DMS79 treated with DMSO at 0.1 percent for 48 hours (cell line): ENCODE results near the gene C19orf73.
A peak's percentile ranks its signal among the peaks of the same experiment; 100 is the strongest.

Source experiments
- DNase-seq: peaks from one replicate; lab custom pipeline; 2025; lab: John Stamatoyannopoulos, UW

Gene C19orf73, protein sequence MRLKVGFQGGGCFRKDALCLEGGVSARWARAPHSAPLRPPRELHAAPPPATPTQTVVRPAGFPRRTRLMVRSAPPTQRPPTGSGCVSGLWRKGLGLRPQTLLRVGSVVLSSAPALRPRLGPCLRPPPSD

DNA sequence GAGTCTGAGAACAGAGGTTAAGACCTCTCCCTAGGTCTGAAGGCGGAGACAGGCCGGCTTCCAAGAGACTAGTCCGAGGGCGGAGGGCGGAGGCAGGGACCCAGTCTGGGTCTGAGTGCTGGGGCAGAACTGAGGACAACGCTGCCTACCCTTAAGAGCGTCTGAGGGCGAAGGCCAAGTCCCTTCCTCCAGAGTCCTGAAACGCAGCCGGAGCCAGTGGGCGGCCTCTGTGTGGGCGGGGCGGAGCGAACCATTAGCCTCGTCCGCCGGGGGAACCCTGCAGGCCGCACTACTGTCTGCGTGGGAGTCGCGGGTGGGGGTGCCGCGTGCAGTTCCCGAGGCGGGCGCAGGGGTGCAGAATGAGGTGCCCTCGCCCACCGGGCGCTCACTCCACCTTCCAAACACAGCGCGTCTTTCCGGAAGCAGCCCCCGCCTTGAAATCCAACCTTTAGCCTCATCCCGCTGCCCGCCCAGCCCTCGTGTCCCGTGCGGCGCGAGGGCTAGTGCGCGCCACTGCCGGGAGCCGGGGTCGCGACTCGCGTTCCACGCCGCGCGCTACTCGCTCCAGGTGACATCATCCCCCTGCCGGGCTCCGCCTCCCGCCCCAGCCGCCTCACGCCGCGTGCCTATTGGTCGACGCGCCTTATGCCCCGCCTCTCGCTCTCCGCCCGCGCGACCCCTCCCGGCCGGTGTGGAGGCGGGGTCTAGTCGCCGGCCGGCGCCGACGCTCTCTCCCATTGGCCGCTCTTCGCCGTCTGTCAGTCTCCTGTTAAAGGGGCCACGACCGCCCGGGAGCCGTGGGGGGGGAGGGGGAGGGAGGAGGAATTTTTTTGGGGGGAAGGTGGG, at the start of gene C19orf73:
Gene C19orf73 (minus strand): TSS at position 579 of the 846 bp plus-strand sequence. CDS start 121 bp downstream, at position 458.
- DNase-seq: peak; percentile 94

DNA sequence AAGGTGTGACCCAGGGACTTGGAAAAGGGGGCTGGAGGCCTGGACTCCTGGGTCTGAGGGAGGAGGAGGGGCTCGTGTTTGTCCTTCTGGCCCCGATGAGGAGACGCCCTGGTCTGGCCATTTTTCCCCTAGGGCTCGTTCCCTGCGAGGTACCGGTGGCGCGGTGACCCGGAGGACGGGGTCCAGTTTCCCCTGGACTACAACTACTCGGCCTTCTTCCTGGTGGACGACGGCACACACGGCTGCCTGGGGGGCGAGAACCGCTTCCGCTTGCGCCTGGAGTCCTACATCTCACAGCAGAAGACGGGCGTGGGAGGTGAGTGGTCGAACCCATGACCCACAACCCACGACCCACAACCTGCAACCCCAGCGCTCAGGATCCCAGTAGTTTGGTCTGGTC, 49.5 kb upstream of the C19orf73 start:
- DNase-seq: no peak

DNA sequence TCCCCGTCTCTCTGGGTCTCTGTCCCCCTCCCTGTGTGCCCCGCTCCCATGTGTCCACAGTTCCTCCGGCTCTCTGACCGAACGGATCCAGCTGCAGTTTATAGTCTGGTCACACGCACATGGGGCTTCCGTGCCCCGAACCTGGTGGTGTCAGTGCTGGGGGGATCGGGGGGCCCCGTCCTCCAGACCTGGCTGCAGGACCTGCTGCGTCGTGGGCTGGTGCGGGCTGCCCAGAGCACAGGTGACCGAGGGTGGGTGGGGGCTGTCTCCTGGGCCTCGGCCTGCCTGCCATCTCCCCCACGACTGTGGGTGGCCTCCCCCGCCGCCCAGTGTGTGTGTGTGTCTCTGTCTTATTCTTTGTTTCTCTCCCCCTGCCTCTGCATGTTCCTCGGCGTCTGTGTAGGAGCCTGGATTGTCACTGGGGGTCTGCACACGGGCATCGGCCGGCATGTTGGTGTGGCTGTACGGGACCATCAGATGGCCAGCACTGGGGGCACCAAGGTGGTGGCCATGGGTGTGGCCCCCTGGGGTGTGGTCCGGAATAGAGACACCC, 49.0 kb upstream of the C19orf73 start:
- DNase-seq: no peak

DNA sequence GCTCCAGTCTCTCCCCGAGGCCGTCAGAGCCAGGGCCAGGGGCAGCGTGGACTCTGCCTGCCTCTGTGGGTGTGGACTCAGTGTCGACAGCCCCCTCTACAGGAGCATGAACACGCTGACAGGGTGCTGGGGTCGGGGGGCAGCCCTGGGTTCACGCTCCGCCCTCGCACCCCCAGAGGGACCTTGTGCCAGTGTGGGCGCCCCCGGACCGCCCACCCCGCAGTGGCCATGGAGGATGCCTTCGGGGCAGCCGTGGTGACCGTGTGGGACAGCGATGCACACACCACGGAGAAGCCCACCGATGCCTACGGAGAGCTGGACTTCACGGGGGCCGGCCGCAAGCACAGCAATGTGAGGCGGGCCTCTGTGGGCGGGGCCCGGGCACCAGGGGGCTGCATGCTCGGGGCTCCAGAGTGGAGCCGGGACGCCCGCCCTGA, 46.9 kb upstream of the C19orf73 start:
- no peak for DNase-seq

DNA sequence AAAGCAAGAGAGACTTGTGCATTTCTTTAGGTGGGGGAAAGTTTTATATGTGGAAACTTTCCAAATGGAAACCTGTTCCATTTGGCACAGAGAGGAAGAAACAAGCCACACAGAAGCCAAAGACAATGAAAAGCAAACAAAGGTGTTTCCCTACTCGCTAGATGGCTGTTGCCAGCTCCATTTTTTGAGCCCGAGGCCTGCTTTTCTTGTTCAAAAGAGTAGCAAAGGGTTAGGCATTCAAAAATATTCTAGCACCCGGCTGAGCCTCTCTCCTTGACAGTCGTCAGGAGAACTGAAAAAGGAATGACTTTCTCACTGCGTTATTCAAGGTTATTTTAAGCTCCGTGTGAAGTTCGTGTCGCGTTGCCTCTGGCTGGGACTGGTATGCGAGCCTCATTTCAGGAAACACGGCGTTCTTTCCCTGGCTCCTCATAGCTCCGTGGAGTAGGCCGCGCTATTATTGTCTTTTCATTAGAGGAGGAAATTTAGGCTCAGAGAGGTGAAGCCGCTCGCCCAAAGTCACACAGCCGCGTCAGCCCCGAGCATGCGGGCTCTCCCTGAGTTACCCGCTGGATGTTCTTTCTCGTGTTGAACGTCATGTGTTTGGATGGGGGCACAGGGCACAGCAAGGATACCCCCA, 46.3 kb upstream of the C19orf73 start:
- DNase-seq: no peak

DNA sequence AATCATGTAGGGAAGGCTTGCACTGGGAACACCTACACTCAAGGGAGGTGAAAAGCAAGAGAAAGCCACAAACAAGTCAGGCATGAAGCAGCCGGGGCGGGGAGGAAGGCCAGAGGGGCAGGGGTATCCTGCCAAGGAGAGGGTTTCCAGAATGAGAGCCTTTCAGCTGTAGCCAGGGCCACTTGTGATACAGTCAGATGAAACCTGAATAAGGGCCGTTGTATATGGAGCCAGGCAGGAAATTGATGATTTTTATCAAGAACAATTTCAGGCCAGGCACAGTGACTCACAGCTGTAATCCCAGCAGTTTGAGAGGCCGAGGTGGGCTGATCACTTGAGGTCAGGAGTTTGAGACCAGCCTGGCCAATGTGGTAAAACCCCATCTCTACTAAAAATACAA, 43.0 kb upstream of the C19orf73 start:
- DNase-seq: peak; percentile 54

DNA sequence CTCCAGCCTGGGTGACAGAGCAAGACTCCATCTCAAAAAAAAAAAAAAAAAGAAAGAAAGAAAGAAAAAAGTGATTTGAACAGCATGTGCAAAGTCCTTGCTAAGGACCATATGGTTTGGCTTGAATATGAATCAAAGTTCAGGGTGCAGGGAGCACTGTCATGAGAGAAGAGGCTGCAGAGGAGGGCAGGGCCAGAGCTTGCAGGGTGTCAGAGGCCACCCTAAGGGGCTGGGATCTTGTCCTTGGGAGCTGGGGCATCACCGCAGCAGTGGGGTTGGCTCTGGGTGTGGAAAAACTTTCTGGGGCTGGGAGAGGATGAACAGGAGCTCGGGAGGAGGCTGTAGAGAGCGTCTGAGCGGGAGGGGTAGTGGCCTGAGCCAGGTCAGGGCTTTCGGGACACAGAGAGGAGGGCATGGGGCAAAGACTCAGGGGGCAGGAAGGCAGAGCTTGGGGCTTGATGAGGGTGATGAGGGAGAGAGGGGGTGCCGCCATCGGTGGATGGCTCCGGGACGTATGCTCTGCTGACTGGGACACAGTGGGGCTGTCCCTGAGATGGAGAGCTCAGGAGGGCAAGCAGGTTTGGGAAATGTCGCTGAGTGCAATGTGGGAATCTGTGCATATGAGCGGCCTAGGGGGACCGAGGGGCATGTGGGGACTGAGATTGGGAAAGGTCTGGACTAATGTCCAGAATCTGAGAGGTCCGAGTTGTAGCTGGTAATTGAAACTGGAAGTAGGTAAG, 41.7 kb upstream of the C19orf73 start:
- DNase-seq: no peak

DNA sequence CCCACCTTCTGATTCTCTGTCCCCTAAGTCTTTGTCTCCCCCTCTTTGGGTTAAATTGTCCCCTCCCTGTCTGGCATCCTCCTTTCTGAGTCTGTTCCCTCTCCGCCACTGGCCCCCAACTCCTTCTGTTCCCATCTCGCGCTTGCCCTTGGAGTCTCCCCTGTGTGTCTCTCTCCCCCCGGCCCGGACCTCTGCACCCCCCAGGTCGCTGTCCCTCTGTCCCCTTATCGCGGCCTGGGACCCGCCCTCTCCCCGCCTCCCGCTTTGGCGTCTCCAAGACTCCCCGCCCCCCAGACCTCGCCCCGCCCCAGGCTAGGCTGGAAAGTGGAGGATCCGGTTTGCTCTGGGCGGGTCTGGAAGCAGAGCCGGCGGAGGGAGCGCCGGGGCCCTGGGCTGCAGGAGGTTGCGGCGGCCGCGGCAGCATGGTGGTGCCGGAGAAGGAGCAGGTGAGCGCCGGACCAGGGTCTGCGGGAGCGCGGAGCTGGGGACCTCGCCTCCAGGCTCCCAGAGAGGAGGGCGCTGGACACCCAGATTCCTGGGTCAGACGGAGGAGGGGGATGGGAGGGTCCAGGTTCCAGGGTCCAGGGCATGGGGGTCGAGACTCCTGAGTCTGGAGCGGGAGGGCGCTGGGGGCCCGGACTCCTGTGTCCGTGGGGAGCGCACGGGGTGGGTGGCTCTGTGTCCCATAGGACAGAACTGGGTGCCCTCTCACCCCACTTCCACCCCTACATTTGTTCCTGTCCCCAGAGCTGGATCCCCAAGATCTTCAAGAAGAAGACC, 38.7 kb upstream of the C19orf73 start, which contains the start of gene TRPM4:
Gene TRPM4 (plus strand): TSS at position 348 of the 780 bp plus-strand sequence. CDS start 75 bp downstream, at position 423.
- DNase-seq: peak; percentile 81

DNA sequence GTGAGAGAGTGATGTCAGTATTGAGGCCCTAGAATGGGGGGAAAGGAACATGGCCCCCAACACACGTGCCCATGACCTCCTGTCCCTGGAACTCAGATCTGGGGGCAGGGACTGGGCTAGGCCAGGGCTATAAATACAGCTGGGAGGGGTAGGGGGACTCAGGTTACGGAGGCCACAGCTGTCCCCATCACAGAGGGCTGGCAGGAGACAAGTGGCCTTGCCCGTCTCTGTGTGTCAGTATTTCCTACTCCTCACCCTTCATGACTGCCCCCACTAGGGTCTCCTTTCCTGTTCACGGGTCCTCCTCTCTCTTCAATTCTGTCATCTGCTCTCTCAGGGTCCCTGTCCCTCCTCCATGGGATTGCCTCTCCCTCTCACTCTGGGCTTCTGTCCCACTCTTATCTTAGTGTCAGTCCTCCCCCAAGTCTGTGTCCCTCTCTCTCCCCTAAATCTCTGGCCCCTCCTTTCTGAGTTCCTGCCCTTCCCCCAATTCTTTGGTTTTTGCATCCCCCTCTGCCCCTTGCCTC, 36.9 kb upstream of the C19orf73 start:
- DNase-seq: no peak

DNA sequence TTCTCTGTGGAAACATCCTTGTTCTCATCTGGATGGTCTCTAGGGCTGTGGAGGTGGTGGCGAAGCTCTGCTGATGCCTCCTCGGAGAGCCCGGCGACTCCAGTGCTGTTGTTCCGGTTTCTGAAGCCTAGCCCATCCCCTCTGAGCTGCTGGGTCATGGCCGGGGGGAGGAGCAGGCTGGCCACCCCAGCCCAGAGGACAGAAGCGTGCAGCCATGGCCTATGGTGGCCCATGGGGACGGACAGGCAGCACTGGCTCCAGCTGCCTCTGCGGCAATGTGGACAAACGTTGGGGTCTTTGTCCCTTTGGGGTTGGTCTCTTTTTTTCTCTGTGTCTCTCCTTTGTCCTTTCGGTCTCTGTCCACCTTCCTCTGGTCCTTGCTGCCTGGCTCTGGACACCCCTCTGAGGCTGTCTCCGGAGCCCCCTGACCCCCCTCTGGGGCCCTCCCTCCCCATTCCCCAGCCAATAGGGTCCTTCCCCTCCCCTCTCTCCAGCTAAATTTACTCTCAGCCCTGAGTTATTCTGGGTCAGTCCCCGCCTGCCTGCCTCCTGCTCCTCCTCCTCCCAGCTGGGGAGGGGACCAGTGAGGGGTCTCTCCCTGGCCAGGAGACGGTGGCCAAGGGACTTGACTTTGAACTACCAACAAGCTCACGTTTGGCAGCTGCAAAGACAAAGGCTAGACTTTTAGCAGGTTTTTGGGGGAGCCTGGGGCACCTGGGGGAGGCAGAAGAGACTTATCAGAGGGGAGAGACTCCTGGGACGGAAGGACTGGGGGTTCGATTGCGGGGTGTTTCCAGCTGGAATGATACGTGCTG, 36.3 kb upstream of the C19orf73 start, which contains the start of gene HRC:
Gene HRC (minus strand): TSS at position 392 of the 815 bp plus-strand sequence. CDS start 159 bp downstream, at position 233.
- DNase-seq: no peak

DNA sequence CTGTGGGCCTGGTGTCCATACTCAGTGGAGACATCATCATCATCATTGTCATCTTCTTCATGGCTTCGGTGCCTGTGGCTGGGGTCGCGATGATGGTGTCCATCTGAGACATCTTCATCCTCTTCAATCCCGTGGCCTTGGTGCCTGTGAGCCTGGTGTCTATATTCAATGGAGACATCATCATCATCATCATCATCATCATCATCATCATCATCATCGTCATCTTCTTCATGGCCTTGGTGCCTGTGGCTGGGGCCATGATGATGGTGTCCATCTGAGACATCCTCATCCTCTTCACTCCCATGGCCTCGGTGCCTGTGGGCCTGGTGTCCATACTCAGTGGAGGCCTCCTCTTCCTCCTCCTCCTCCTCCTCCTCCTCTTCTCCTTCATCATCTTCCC, 35.3 kb upstream of the C19orf73 start:
- no peak for DNase-seq

DNA sequence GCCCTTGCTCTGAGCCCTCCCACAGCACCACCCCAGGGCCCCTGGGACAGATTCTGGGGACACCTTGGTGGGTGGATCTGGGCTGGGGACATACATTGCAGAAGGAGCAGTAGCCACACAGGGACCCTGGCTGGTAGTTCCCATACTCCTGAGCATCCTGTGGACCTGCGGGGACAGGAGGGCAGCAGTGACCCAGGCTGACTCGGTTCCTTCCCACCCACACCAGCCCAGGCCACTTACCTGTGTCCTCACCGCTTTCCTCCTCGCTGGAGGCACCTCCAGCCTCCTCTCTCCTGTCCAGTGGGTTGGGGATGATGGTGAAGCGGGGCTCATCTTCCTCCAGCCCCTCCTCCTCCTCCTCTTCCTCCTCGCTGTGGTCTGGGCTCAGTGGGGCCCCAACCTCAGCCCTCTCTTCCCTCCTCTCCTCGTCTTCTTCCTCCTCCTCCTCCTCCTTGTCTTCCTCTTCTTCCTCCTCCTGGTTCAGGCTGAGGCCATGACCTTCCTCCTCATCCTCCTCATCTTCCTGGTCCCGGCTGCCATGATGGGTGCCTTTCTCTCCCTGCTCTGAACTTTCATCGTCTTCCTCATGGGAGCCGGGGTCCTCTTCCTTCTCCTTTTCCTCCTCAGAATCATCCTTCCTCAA, 34.3 kb upstream of the C19orf73 start:
- DNase-seq: no peak

DNA sequence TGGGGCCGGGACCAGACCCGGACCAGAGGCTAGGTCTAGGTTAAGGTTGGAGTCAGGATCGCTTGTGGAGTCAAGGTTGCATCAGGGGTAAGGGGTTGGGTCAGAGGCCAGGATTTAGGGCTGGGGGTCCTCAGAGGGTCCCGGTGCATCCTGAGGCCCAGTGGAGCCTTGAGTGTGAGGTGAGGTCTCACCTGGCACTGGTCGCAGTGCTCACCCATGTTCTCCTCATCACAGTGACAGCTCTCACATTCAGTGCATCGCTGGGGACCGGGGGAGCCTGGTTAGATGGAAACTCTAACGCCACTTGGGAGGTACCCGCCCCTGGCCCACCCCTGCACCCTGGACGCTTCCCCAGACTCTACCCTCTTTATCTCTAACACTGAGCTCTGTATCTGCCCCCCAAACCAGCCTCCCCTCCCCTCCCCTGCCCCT, 33.2 kb upstream of the C19orf73 start:
- DNase-seq: no peak

DNA sequence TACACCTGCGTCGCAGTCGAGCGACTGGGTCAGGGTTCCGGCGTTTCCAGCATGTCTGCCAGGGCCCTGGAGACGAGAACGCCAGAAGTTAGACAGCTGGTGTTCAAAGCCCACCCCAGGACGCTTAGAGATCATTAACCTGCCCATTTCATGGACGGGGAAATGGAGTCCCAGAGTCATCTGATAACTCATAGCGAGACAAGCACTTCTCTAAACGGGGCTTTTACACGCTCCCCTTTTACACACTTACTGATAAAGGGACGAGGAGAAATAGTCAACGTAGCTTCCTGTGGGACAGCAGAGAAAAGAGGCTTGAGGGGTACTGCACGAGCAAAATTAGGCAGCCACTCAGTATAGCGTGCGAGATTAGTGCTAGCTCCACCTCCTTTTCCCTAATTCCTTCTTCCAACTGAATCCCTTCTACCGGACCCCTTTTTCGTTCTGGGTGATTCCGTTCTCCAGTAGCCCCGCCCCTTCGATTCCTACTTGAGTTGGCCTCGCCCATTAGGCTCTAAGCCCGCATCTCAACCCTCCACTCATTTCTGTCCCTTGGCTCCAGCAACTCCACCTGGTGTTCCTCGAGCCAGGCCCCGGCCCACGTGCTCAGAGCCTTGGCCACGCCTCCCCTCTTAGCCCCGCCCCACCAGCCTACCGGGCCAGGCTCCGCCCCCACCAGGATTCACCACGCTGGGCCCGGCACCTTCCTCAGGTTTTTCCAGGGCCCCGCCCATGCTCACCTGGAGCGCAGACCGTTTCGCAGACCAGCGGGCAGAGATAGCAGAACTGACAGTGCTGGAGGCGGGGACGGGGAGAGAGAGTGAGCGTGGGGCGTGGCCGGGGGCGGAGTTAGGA, 32.5 kb upstream of the C19orf73 start:
- DNase-seq: peak; percentile 85

DNA sequence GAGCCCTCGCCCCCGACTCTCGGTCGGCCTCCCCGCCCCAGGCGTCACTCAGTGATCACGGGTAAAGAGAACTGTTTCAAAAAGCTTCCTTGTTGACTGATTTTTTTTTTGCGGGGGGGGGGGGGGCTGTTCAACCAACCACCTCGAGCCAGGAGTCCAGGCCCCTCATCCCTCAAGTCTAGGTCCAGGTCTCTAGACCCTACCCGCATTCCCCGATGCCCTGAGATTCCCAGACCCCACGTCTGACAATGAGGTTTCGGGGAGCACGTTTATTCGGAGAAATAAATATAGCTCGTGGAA, 32.0 kb upstream of the C19orf73 start:
- DNase-seq: no peak

DNA sequence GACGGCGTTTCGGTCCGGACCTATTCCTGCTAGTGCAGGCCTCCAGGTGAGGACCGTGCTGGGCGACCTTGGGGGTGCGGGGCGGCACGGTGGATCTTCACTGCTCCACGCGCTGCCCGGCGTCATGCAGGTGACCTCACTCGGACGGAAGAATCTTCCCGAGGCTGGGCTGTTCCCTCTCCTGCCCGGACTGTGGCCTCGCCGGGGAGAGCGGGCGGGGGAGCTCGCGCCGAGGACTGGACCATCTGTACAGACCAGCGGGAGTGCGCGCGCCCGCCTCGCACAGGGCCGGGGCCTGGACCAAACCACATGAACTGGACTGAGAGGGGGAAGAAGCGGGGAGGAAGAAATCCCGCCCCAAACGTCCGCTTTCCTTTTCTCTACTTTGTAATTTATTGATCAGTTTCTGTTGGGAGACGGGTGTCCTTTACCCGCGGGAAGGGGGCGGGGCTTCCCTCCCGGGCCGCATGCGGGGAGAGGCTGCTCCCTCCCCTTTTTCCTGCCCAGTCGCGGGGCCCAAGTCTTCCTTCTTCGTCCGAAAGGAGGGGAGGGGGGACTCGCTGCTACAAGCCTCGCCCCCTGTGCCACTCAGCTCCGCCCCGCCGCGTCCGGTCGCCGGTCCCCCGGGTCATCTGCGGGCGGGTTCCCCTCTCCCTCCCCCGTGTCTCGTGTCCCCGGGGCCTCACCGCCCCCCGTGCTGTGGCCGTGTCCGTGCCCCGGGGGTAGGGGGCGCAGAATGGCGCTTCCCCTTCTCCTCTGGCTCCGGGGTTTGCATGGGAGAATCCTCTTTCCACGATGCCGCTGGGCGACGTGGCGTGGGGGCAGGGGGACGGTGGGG, 31.4 kb upstream of the C19orf73 start:
- DNase-seq: peak; percentile 84

DNA sequence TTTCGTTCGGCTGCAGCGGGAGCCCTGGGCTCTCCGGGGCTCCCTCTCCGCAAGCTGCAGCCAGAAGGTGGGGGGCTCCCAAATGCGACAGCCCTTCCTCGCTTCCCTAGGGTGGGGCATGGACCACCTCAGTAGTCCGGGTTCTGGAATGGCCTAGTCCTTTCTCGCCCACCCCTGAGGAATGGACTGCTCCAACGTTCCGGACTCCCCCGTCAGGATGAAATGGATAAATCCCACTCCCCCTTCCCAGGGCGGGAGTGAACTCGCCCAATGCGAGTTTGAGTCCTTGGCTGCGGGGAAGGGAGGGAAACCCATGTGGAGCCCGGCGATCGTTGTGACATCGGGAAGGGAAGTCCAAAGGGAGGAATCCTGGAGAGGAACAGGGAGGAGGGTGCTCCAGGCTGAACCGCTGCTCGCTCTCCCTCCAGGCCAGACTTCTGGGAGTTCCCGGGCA, 30.7 kb upstream of the C19orf73 start:
- peak; percentile 50 for DNase-seq
